Activated CD4-positive, alpha-beta memory T cell treated with anti-CD3 and anti-CD28 coated beads, Interleukin-2, amount 10 ng/mL, durations not matched to agents 7 days and 5 days (primary cell): ENCODE measurements around the gene SPATA16. TPM values are rescaled to one million over a fixed set of nuclear protein-coding genes. Genes with fewer than 3 reads are reported as not detected.
"Not testable (repeated sequence)": the region's sequence is repeated elsewhere in the genome, so short reads cannot be mapped to it uniquely, and the experiment has no call there.

Source experiments
- CTCF ChIA-PET: fragments of 350-600 bp; sonication (Branson Sonifier 250); formaldehyde crosslinking; loops from one replicate; lab custom pipeline; 2021; ENCODE audit warnings: antibody characterized with exemption, inconsistent platforms; lab: Charles Lee
- POLR2A ChIA-PET: fragments of 350-600 bp; sonication (Branson Sonifier 250); formaldehyde crosslinking; loops from one replicate; lab custom pipeline; 2021; ENCODE audit warnings: antibody characterized with exemption; lab: Charles Lee
- DNase-seq: peaks from one replicate; pipeline ENCODE4 v3.0.0-alpha.2; 2020
- H3K27ac Mint-ChIP-seq: one replicate; pipeline ENCODE4 v1.8.0; 2021; ENCODE audit warnings: mild to moderate bottlenecking, mixed read lengths
- H3K27me3 Mint-ChIP-seq: one replicate; pipeline ENCODE4 v1.8.0; 2021; ENCODE audit warnings: mixed read lengths
- H3K36me3 Mint-ChIP-seq: one replicate; pipeline ENCODE4 v1.8.0; 2021; ENCODE audit warnings: low read depth, mixed read lengths
- H3K4me1 Mint-ChIP-seq: one replicate; pipeline ENCODE4 v1.8.0; 2021; ENCODE audit warnings: mixed read lengths
- H3K4me3 Mint-ChIP-seq: one replicate; pipeline ENCODE4 v1.8.0; 2021; ENCODE audit warnings: mild to moderate bottlenecking, mixed read lengths
- H3K9me3 Mint-ChIP-seq: one replicate; pipeline ENCODE4 v1.8.0; 2021; ENCODE audit warnings: mixed read lengths
- total RNA-seq, 2 experiments: library from RNA; stranded (reverse); gene quantifications; one replicate each; pipeline ENCODE4 v1.2.3, GENCODE V29; 2021

SPATA16 gene
- total RNA-seq, 2 experiments from 2014 or later, result not detected

GRCh38 chr3:172868582-172869200 is 272.3 kb downstream of the SPATA16 start:
- Mint-ChIP-seq H3K27me3 (peaks cover 7% of the 10 kb centered on the region), H3K36me3 (no peaks in the 10 kb centered on the region), H3K4me1 (no peaks in the 10 kb centered on the region), H3K4me3 (no peak overlapping the region), H3K27ac (no peak overlapping the region), H3K9me3 (no peaks in the 10 kb centered on the region)
- CTCF ChIA-PET, result no interaction called here
- DNase-seq, result no peak
- POLR2A ChIA-PET, result no interaction called here

- DNase-seq, POLR2A ChIA-PET, H3K27me3 Mint-ChIP-seq, H3K4me3 Mint-ChIP-seq, H3K27ac Mint-ChIP-seq, H3K9me3 Mint-ChIP-seq, H3K4me1 Mint-ChIP-seq, CTCF ChIA-PET, H3K36me3 Mint-ChIP-seq: not testable (repeated sequence)
Observed at GRCh38 chr3:172866726-172867350, 274.2 kb downstream of the SPATA16 start.

- H3K4me3 Mint-ChIP-seq, result no peak overlapping the region
- H3K27ac Mint-ChIP-seq, result no peak overlapping the region
- no peaks in the 10 kb centered on the region for H3K9me3 Mint-ChIP-seq
- ChIA-PET POLR2A (no interaction called here), CTCF (no interaction called here)
- H3K27me3 Mint-ChIP-seq, result peaks cover 6% of the 10 kb centered on the region
- no peak for DNase-seq
- no peaks in the 10 kb centered on the region for H3K36me3 Mint-ChIP-seq
- no peaks in the 10 kb centered on the region for H3K4me1 Mint-ChIP-seq
Observed at GRCh38 chr3:172859041-172859440, 282.0 kb downstream of the SPATA16 start.

- no peak for DNase-seq
- Mint-ChIP-seq H3K36me3 (no peaks in the 10 kb centered on the region), H3K27ac (no peak overlapping the region), H3K4me1 (no peaks in the 10 kb centered on the region), H3K4me3 (no peak overlapping the region), H3K27me3 (peaks cover 4% of the 10 kb centered on the region), H3K9me3 (no peaks in the 10 kb centered on the region)
- ChIA-PET POLR2A (no interaction called here), CTCF (no interaction called here)
Observed at GRCh38 chr3:172856795-172857742, 284.0 kb downstream of the SPATA16 start.

GRCh38 chr3:172855037-172855436 is 286.0 kb downstream of the SPATA16 start:
- H3K27me3 Mint-ChIP-seq, result peaks cover 8% of the 10 kb centered on the region
- no peak overlapping the region for H3K4me3 Mint-ChIP-seq
- H3K4me1 Mint-ChIP-seq, result no peaks in the 10 kb centered on the region
- no peaks in the 10 kb centered on the region for H3K9me3 Mint-ChIP-seq
- no peaks in the 10 kb centered on the region for H3K36me3 Mint-ChIP-seq
- no peak overlapping the region for H3K27ac Mint-ChIP-seq
- CTCF ChIA-PET, result no interaction called here
- no peak for DNase-seq
- POLR2A ChIA-PET, result no interaction called here

GRCh38 chr3:172853921-172854666 is 286.9 kb downstream of the SPATA16 start:
- no peaks in the 10 kb centered on the region for H3K36me3 Mint-ChIP-seq
- no peak overlapping the region for H3K4me3 Mint-ChIP-seq
- H3K27me3 Mint-ChIP-seq, result peaks cover 8% of the 10 kb centered on the region
- no peaks in the 10 kb centered on the region for H3K9me3 Mint-ChIP-seq
- no peaks in the 10 kb centered on the region for H3K4me1 Mint-ChIP-seq
- no peak overlapping the region for H3K27ac Mint-ChIP-seq
- ChIA-PET POLR2A (no interaction called here), CTCF (no interaction called here)
- no peak for DNase-seq

GRCh38 chr3:172853005-172853404 is 288.0 kb downstream of the SPATA16 start:
- ChIA-PET POLR2A (no interaction called here), CTCF (no interaction called here)
- Mint-ChIP-seq H3K4me1 (no peaks in the 10 kb centered on the region), H3K4me3 (no peak overlapping the region), H3K36me3 (no peaks in the 10 kb centered on the region), H3K27ac (no peak overlapping the region), H3K27me3 (peaks cover 13% of the 10 kb centered on the region), H3K9me3 (no peaks in the 10 kb centered on the region)
- no peak for DNase-seq

GRCh38 chr3:172848910-172849309 is 292.1 kb downstream of the SPATA16 start:
- POLR2A ChIA-PET, result no interaction called here
- CTCF ChIA-PET, result no interaction called here

GRCh38 chr3:172847292-172847691 is 293.7 kb downstream of the SPATA16 start:
- Mint-ChIP-seq H3K9me3 (no peaks in the 10 kb centered on the region), H3K27me3 (peaks cover 14% of the 10 kb centered on the region), H3K4me3 (no peak overlapping the region), H3K27ac (no peak overlapping the region), H3K36me3 (no peaks in the 10 kb centered on the region), H3K4me1 (peaks cover 4% of the 10 kb centered on the region)
- no peak for DNase-seq
- CTCF ChIA-PET, result interaction anchor here (1.4 kb wide), 1 partner anchor 11 kb away, joined by 3 read pairs; no protein-coding TSS in a partner anchor
- POLR2A ChIA-PET, result no interaction called here

More at GRCh38 chr3:172848910-172849309, 292.1 kb downstream of the SPATA16 start:
- no peak for DNase-seq
- no peak overlapping the region for H3K27ac Mint-ChIP-seq
- H3K36me3 Mint-ChIP-seq, result no peaks in the 10 kb centered on the region
- H3K4me3 Mint-ChIP-seq, result no peak overlapping the region
- peaks cover 12% of the 10 kb centered on the region for H3K27me3 Mint-ChIP-seq
- H3K9me3 Mint-ChIP-seq, result no peaks in the 10 kb centered on the region
- peaks cover 4% of the 10 kb centered on the region for H3K4me1 Mint-ChIP-seq

- H3K4me3 Mint-ChIP-seq, result no peak overlapping the region
- peaks cover 14% of the 10 kb centered on the region for H3K27me3 Mint-ChIP-seq
- H3K27ac Mint-ChIP-seq, result no peak overlapping the region
- ChIA-PET POLR2A (no interaction called here), CTCF (interaction anchor here (1.4 kb wide), 1 partner anchor 10 kb away, joined by 3 read pairs; no protein-coding TSS in a partner anchor)
- no peaks in the 10 kb centered on the region for H3K9me3 Mint-ChIP-seq
- no peak for DNase-seq
- H3K36me3 Mint-ChIP-seq, result no peaks in the 10 kb centered on the region
- peaks cover 4% of the 10 kb centered on the region for H3K4me1 Mint-ChIP-seq
Observed at GRCh38 chr3:172846706-172847105, 294.3 kb downstream of the SPATA16 start.

GRCh38 chr3:172846103-172846561 is 294.9 kb downstream of the SPATA16 start:
- POLR2A ChIA-PET, result no interaction called here

GRCh38 chr3:172844428-172844827 is 296.6 kb downstream of the SPATA16 start:
- CTCF ChIA-PET, result no interaction called here
- Mint-ChIP-seq H3K27ac (no peak overlapping the region), H3K36me3 (no peaks in the 10 kb centered on the region)

More at GRCh38 chr3:172846103-172846561, 294.9 kb downstream of the SPATA16 start:
- Mint-ChIP-seq H3K4me3 (no peak overlapping the region), H3K27ac (no peak overlapping the region), H3K36me3 (no peaks in the 10 kb centered on the region), H3K4me1 (peaks cover 4% of the 10 kb centered on the region), H3K9me3 (no peaks in the 10 kb centered on the region), H3K27me3 (peaks cover 14% of the 10 kb centered on the region)
- CTCF ChIA-PET, result no interaction called here
- no peak for DNase-seq

More at GRCh38 chr3:172844428-172844827, 296.6 kb downstream of the SPATA16 start:
- H3K4me1 Mint-ChIP-seq, result peaks cover 4% of the 10 kb centered on the region
- no peak for DNase-seq
- H3K27me3 Mint-ChIP-seq, result peaks cover 12% of the 10 kb centered on the region
- no peak overlapping the region for H3K4me3 Mint-ChIP-seq
- POLR2A ChIA-PET, result no interaction called here
- H3K9me3 Mint-ChIP-seq, result no peaks in the 10 kb centered on the region
